ENCODE measurements around the gene ATP10A.

ATP10A gene

DNA sequence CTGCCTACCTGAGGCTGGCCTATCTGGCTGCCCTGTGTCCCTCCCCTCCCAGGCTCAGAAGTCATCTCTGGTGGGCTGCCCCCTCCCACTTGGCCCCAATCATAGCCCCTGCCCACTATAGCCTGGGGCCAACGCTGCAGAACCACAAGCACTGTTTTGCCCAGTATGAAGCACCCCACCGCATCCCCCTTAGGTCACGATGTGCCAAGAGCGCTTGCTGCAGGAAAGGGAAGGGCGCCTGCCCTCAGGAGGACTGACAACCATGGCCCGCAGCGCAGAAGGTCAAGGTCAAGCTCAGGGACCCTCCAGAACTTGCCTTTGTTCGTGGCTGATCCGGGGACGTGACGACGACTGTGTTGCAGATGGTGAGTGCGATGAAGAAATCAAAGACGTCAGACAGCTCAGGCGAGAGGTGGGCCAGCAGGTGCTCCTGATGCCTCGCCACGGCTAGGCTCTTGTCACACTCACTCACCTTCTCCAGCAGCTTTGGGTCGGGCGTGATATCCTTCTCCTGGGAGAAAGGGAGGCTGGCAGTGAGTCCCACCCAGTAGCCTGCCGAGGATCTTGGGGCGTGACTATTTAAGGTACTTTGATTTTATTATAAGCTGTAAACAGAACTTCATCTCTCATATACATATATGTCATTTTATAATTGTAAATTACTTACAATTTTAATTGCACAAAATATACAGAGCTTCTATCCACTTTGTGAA is 146.6 kb downstream of the ATP10A start:
- TF ChIP-seq CTCF (conservative IDR thresholded peaks at IDR 0.05; ENCODE audit: control insufficient read depth, insufficient read depth, low read depth, low read length) = no peak
- H3K4me3 ChIP-seq (ENCODE audit: control insufficient read depth, low read depth, low read length) = no peak overlapping the region
- no peak for DNase-seq (ENCODE audit: low read depth)

- no peak overlapping the region for H3K4me3 ChIP-seq (ENCODE audit: control insufficient read depth, low read depth, low read length)
- TF ChIP-seq CTCF (conservative IDR thresholded peaks at IDR 0.05; ENCODE audit: control insufficient read depth, insufficient read depth, low read depth, low read length) = no peak
- DNase-seq (ENCODE audit: low read depth) = no peak
Observed at GRCh38 chr15:25715536-25716413, 147.4 kb downstream of the ATP10A start.

DNA sequence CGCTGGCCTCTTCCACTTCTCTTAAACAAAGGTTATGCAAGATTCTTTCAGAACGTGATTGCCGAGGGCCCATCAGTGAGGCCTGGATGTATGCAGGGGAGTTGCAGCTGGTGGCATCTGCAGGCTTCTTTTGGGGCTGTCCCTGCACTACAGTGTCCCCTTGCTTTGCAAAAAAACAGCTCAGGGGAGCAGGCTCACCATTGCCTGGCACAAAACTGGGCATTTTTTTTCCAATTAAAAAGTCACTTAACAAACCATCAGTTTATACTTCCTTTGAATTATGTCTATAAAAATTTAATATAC is 148.6 kb downstream of the ATP10A start:
- TF ChIP-seq CTCF (conservative IDR thresholded peaks at IDR 0.05; ENCODE audit: control insufficient read depth, insufficient read depth, low read depth, low read length) = no peak
- no peak overlapping the region for H3K4me3 ChIP-seq (ENCODE audit: control insufficient read depth, low read depth, low read length)
- DNase-seq (ENCODE audit: low read depth) = no peak

- TF ChIP-seq CTCF (conservative IDR thresholded peaks at IDR 0.05; ENCODE audit: control insufficient read depth, insufficient read depth, low read depth, low read length) = no peak
- H3K4me3 ChIP-seq (ENCODE audit: control insufficient read depth, low read depth, low read length) = no peak overlapping the region
- DNase-seq (ENCODE audit: low read depth) = no peak
Observed at GRCh38 chr15:25713736-25714537, 149.2 kb downstream of the ATP10A start.

GRCh38 chr15:25712961-25713355 is 150.2 kb downstream of the ATP10A start:
- no peak overlapping the region for H3K4me3 ChIP-seq (ENCODE audit: control insufficient read depth, low read depth, low read length)
- TF ChIP-seq CTCF (conservative IDR thresholded peaks at IDR 0.05; ENCODE audit: control insufficient read depth, insufficient read depth, low read depth, low read length) = no peak
- no peak for DNase-seq (ENCODE audit: low read depth)

DNA sequence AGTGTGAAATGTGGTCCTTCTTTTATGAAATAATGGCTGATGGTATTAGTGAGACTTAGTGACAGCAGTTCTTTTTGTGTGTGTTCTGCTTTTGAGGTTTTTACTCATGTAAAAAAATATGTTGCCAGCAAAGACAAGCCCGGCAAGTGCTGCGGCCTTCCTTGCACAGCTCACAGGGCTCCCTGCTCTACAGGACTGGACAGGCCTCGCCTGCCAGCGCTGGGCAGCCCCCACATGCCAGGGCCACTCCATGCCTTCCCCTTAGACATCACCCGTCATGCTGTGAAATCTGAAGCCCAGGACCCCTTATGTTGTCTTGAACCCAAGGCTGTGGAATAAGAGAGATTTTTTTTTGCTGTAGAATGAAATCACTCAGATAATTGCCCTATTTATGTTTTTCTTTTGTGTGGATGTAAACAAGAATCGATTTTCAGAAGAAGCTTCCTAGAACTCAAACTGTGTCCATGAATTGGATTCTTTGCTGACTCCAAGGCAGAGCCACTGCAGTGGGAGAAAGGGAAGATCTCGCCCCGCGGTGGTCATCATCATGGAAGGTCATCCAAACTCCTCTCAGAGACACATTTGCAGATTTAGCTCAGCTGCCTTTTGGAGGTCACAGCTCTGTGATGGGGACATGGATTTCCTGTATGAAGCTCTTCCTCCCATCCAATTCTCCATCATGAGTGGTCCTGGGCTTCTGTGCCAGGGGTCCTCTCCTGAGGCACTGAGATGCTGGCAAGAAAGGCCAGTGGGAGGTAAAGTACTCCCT is 150.8 kb downstream of the ATP10A start:
- TF ChIP-seq CTCF (conservative IDR thresholded peaks at IDR 0.05; ENCODE audit: control insufficient read depth, insufficient read depth, low read depth, low read length) = no peak
- no peak for DNase-seq (ENCODE audit: low read depth)
- H3K4me3 ChIP-seq (ENCODE audit: control insufficient read depth, low read depth, low read length) = no peak overlapping the region

Measured in fibroblast of mammary gland (primary cell).